ENCODE measurements around the gene ERCC8. TPM values are rescaled to one million over a fixed set of nuclear protein-coding genes. Genes with fewer than 3 reads are reported as not detected.

The ERCC8 gene
- total RNA-seq, 1 experiment from 2014 or later = 25.6 TPM

DNA sequence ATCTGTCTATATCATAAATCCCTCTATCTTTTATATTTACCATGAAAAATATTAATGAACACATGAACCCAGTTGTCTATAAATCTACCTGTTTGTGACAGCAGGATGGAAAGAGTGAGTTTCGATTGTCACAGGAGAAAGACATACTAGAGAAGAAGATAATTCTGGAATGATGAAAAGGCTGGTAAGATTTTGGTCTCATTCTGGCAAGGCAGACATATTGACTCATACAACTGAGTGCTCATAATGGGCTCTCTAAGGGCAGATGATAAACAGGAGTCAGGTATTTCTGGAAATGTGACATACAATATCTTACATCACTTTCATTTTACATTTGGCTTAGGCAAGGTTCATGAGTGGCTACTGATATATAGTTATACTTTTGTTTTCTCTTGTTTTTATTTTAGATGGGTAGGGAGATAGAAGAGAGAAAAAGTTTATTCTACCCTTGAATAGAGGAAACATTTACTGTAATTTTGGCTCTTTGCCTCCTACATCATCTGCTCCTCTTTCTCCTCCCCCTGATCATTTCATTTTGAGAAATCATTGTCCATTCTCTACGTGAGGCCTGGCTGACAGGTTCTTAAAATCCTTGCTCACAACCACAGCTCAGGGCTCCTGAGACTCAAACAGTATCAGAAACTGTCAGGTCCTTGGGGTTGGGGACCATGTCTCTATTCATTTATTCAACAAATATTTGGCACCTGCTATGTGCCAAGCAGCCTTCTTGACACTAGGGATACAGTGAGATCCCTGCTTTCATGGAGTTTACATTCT is 115.2 kb downstream of the ERCC8 start:
- no TSS peak for BruUV-seq (replicated peaks)
- Histone ChIP-seq H3K4me3 (ENCODE audit: low read depth, low read length, poor library complexity, severe bottlenecking) (no peak overlapping the region), H3K27me3 (replicated peaks; ENCODE audit: insufficient read depth, low read depth, low read length, poor library complexity) (peaks cover 21% of the 10 kb centered on the region), H3K27ac (ENCODE audit: low read depth, low read length, poor library complexity, severe bottlenecking) (no peak overlapping the region), H3K9me3 (ENCODE audit: low read depth, low read length, poor library complexity, severe bottlenecking) (no peaks in the 10 kb centered on the region), H3K36me3 (ENCODE audit: insufficient read depth, low read length, poor library complexity, severe bottlenecking) (no peaks in the 10 kb centered on the region), H3K4me1 (ENCODE audit: insufficient read depth, low read length, poor library complexity, severe bottlenecking) (no peaks in the 10 kb centered on the region)
- POLR2A ChIA-PET (ENCODE audit: low non-redundant PET) = no interaction called here
- TF ChIP-seq EZH2 (IDR thresholded peaks at IDR 0.05; ENCODE audit: borderline replicate concordance, low read depth, low read length, poor library complexity, severe bottlenecking) = no peak
- CTCF ChIA-PET = no interaction called here
- intact Hi-C loops (cut with micrococcal nuclease; ENCODE audit: unreplicated experiment) = no loop called here
- no peak for DNase-seq (ENCODE audit: low spot score)

DNA sequence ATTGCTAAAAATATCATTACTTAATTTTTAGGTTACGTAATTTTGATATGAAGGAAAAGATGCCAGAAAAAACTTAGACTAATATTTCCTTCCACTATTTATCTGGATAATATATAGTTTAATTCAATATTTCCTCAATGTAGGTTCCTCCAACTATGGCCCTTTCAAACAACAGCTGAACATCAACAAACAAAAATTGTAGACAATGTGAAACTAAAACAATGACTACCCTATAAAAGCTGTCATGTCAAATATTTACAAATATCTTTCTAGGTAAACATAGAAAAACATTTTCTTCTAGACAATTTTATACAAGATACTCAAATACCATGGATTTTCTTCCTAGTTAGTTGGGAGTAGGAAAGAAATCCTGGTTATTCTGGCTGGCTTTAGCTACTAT is 117.7 kb downstream of the ERCC8 start:
- Histone ChIP-seq H3K36me3 (ENCODE audit: insufficient read depth, low read length, poor library complexity, severe bottlenecking) (no peaks in the 10 kb centered on the region), H3K4me1 (ENCODE audit: insufficient read depth, low read length, poor library complexity, severe bottlenecking) (no peaks in the 10 kb centered on the region), H3K4me3 (ENCODE audit: low read depth, low read length, poor library complexity, severe bottlenecking) (no peak overlapping the region), H3K27me3 (replicated peaks; ENCODE audit: insufficient read depth, low read depth, low read length, poor library complexity) (peaks cover 30% of the 10 kb centered on the region), H3K27ac (ENCODE audit: low read depth, low read length, poor library complexity, severe bottlenecking) (no peak overlapping the region), H3K9me3 (ENCODE audit: low read depth, low read length, poor library complexity, severe bottlenecking) (no peaks in the 10 kb centered on the region)
- TF ChIP-seq, protein P1, sequence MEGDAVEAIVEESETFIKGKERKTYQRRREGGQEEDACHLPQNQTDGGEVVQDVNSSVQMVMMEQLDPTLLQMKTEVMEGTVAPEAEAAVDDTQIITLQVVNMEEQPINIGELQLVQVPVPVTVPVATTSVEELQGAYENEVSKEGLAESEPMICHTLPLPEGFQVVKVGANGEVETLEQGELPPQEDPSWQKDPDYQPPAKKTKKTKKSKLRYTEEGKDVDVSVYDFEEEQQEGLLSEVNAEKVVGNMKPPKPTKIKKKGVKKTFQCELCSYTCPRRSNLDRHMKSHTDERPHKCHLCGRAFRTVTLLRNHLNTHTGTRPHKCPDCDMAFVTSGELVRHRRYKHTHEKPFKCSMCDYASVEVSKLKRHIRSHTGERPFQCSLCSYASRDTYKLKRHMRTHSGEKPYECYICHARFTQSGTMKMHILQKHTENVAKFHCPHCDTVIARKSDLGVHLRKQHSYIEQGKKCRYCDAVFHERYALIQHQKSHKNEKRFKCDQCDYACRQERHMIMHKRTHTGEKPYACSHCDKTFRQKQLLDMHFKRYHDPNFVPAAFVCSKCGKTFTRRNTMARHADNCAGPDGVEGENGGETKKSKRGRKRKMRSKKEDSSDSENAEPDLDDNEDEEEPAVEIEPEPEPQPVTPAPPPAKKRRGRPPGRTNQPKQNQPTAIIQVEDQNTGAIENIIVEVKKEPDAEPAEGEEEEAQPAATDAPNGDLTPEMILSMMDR (conservative IDR thresholded peaks at IDR 0.05; ENCODE audit: low read depth, low read length) = no peak
- TF ChIP-seq EZH2 (IDR thresholded peaks at IDR 0.05; ENCODE audit: borderline replicate concordance, low read depth, low read length, poor library complexity, severe bottlenecking) = no peak
- ChIA-PET CTCF (no interaction called here), POLR2A (ENCODE audit: low non-redundant PET) (no interaction called here)
- no peak for DNase-seq (ENCODE audit: low spot score)
- BruUV-seq (replicated peaks) = no TSS peak
- intact Hi-C loops (cut with micrococcal nuclease; ENCODE audit: unreplicated experiment) = no loop called here

- no peak overlapping the region for H3K27ac ChIP-seq (ENCODE audit: low read depth, low read length, poor library complexity, severe bottlenecking)
- no peak overlapping the region for H3K4me3 ChIP-seq (ENCODE audit: low read depth, low read length, poor library complexity, severe bottlenecking)
- no TSS peak for BruUV-seq (replicated peaks)
- intact Hi-C loops (cut with micrococcal nuclease; ENCODE audit: unreplicated experiment) = no loop called here
- H3K4me1 ChIP-seq (ENCODE audit: insufficient read depth, low read length, poor library complexity, severe bottlenecking) = no peaks in the 10 kb centered on the region
- no peak for TF ChIP-seq EZH2 (IDR thresholded peaks at IDR 0.05; ENCODE audit: borderline replicate concordance, low read depth, low read length, poor library complexity, severe bottlenecking)
- TF ChIP-seq, protein P1 (conservative IDR thresholded peaks at IDR 0.05; ENCODE audit: low read depth, low read length) = no peak
- POLR2A ChIA-PET (ENCODE audit: low non-redundant PET) = no interaction called here
- CTCF ChIA-PET = no interaction called here
- H3K36me3 ChIP-seq (ENCODE audit: insufficient read depth, low read length, poor library complexity, severe bottlenecking) = no peaks in the 10 kb centered on the region
- no peaks in the 10 kb centered on the region for H3K9me3 ChIP-seq (ENCODE audit: low read depth, low read length, poor library complexity, severe bottlenecking)
- no peak for DNase-seq (ENCODE audit: low spot score)
- peaks cover 30% of the 10 kb centered on the region for H3K27me3 ChIP-seq (replicated peaks; ENCODE audit: insufficient read depth, low read depth, low read length, poor library complexity)
Measured at GRCh38 chr5:60826653-60827052, 118.2 kb downstream of the ERCC8 start.

Other genes starting within 250 kb of the ERCC8 start
- 32.8 and 34.9 TPM in 2 replicates for gene DEPDC1B, start 244.9 kb downstream of the ERCC8 start, total RNA-seq (2021)
- gene ELOVL7, start 100.8 kb downstream of the ERCC8 start, total RNA-seq (2021) = 0.15 TPM in 1 of 2 replicates, not detected in the other
- gene NDUFAF2, start 135 bp upstream of the ERCC8 start, total RNA-seq (2021) = 61.3 and 61.6 TPM in 2 replicates
- 78.7 and 93.5 TPM in 2 replicates for gene SMIM15, start 217.4 kb upstream of the ERCC8 start, total RNA-seq (2021)